ENCODE measurements around the gene TXN2. TPM values are rescaled to one million over a fixed set of nuclear protein-coding genes. Genes with fewer than 3 reads are reported as not detected.
"Not testable (repeated sequence)": the region's sequence is repeated elsewhere in the genome, so short reads cannot be mapped to it uniquely, and the experiment has no call there.

Gene TXN2
- total RNA-seq, 1 donor = 14.7 TPM

DNA sequence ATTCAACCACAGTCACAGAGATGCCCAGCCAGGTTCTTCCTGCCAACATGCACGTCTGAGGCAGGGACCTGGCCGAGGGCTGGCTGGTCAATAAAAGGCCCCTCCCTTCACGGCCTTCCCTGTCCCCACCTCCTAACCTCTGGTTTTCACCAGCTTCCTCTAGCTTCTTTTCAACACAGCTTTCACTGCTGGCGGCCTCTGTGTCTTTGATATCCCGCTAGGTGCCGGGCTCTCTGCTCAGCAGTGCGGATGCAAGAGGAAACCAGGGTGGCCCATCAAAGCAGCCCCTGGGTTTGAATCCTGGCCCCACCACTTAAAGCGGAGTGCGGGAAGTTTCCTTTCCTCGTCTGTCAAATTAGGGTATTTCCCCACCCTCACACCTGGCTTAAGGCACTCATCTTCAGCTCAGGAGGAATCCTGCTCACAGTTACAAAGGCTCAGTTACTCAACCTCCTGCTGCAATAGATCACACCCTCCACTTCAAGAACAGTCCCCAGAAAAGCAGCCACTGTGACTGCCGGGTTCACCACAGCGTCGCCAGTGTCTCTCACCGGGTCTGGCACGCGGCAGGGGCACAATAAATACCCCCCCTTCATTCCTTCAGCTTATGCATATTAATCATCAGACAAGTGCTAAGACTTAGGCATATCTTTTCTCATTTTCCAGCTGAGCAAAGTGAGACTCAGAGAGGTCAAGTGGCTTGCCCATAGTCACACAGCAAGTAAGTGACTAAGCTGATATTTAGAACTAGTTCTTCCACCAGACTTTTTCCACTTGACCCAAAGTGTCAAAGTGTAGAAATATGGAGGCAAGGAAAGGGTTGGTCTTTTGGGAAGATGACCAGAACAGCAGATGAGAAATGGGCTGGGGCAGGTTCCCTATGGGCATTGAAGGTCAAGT is 45.7 kb downstream of the TXN2 start:
- TF ChIP-seq, protein P1, sequence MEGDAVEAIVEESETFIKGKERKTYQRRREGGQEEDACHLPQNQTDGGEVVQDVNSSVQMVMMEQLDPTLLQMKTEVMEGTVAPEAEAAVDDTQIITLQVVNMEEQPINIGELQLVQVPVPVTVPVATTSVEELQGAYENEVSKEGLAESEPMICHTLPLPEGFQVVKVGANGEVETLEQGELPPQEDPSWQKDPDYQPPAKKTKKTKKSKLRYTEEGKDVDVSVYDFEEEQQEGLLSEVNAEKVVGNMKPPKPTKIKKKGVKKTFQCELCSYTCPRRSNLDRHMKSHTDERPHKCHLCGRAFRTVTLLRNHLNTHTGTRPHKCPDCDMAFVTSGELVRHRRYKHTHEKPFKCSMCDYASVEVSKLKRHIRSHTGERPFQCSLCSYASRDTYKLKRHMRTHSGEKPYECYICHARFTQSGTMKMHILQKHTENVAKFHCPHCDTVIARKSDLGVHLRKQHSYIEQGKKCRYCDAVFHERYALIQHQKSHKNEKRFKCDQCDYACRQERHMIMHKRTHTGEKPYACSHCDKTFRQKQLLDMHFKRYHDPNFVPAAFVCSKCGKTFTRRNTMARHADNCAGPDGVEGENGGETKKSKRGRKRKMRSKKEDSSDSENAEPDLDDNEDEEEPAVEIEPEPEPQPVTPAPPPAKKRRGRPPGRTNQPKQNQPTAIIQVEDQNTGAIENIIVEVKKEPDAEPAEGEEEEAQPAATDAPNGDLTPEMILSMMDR (IDR thresholded peaks at IDR 0.05; ENCODE audit: insufficient read depth, low read depth, low read length) = no peak
- DNase-seq (ENCODE audit: low read depth) = no peak
- H3K4me3 ChIP-seq (ENCODE audit: low read depth, low read length) = no peak overlapping the region

DNA sequence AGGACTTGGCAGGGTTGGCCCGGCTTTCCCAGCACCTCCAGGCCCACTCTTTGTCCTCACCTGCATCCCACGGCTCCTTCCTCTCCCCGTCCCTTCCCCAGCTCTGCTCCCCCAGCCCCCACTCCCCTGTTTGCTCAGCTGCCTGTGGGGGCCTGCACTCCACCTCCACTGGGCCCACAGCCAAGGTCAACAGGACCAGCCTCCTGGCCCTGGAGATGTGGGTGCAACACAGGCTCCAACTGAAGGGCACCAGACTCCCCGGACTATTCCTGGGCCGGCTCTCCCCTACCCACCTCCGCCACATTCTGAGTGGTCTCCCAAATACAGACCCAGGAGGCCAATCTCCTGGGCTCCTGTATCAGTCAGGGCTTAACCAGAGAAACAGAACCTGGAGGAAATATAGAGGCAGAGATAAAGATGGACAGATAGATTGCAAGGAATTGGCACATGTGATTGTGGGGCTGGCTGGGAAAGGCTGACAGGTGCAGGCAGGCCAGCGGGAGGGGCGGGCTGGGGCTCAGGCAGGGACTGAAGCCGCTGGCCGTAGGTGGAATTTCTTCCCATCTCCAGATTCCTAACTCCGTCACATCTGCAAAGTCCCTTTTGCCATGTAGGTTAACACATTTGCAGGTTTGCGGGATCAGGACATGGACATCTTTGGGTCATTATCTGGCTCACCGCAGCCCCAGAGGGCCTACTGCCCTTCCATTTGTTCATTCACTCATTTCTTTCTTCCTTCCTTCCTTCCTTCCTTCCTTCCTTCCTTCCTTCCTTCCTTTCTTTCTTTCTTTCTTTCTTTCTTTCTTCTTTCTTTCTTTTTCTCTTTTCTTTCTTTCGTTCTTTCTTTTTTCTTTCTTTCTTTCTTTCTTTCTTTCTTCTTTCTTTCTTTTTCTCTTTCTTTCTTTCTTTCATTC is 47.9 kb downstream of the TXN2 start:
- TF ChIP-seq, protein P1 (IDR thresholded peaks at IDR 0.05; ENCODE audit: insufficient read depth, low read depth, low read length) = no peak
- no peak for DNase-seq (ENCODE audit: low read depth)
- H3K4me3 ChIP-seq (ENCODE audit: low read depth, low read length) = no peak overlapping the region

DNA sequence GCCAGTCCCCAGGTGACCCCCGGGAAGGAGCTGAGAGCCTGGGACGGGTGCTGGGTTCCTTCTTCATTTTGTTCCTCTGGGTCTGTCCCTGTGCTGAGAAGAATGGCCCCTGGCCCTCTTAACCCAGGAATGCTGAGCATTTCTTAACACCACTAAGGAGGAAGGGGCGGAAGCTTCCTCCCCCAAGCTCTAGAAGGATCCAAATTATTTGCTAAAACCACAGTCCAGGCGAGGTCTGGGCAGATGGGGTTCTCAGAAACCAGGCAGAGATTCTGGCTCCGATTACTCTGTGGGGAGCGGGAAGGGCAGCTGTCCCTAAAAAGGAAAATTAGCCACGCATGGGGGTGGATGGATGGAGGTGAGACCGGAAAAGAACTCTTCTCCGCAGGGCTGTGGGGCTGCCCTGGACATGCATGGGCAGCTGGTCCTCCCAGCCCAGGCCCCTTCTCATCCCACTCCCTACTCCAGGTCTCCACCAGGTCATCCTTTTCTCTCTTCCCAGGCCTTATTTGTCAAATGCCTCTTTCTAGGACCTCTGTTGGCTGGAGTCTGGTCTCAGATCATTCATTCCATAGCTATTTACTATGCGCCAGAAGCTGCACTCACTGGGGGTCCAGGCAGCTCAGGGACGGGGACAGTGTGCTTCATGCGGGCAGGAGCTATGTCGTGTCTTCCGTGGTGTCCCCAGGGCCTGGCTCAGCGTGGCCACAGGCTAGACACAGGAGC is 48.7 kb downstream of the TXN2 start:
- peak; percentile 72 for DNase-seq (ENCODE audit: low read depth)
- H3K4me3 ChIP-seq (ENCODE audit: low read depth, low read length) = peak overlapping the region; percentile 15
- TF ChIP-seq, protein P1 (IDR thresholded peaks at IDR 0.05; ENCODE audit: insufficient read depth, low read depth, low read length) = no peak

DNA sequence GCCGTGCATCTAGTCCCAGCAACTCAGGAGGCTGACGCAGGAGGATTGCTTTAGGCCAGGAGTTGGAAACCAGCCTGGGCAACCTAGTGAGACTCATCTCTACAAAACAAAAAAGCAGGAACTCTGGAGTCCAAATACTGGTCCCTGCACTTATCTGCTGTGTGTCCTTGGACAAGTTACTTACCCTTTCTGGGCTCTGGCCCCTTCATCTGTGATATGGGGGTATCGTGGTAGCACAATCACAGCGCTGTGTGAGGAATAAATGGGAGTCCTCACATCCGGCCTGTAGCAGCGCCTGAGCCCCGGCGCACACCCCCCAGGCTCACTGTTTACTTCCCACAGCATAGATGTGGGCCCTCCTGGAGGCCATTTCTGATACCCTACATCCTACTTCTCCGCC is 49.5 kb downstream of the TXN2 start:
- TF ChIP-seq, protein P1 (IDR thresholded peaks at IDR 0.05; ENCODE audit: insufficient read depth, low read depth, low read length) = no peak
- no peak overlapping the region for H3K4me3 ChIP-seq (ENCODE audit: low read depth, low read length)
- DNase-seq (ENCODE audit: low read depth) = no peak

DNA sequence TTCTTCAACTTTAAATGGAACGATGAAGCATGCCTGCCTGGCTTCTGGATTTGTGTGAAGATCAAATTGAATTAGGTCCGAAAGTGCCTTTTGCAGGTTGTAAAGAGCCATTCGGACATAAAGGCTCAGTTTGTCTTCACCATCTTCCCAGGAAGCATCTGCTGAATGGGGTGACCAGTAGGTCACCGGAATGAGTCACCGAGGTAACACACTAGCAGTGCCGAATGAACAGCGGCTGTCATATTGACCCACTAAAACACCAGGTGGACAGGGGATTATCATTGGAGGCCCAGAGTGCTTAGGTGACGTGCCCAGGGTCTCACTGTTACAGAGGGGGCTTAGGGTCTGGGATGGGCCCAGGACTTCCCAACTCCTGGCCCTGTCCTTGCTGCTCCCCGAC is 50.6 kb downstream of the TXN2 start:
- no peak overlapping the region for H3K4me3 ChIP-seq (ENCODE audit: low read depth, low read length)
- TF ChIP-seq, protein P1 (IDR thresholded peaks at IDR 0.05; ENCODE audit: insufficient read depth, low read depth, low read length) = no peak
- peak; percentile 61 for DNase-seq (ENCODE audit: low read depth)

DNA sequence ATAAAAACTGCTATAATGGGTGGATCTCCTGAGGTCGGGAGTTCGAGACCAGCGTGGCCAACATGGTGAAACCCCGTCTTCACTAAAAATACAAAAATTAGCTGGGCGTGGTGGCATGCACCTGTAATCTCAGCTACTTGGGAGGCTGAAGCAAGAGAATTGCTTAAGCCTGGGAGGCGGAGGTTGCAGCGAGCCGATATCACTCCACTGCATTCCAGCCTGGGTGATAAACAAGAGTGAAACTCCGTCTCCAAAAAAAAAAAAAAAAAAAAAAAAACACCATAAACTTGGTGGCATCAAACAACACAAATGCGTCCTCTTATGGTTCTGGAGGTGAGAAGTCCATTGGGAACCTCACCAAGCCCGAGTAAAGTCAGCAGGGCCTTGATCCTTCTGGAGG is 53.5 kb downstream of the TXN2 start:
- not testable (repeated sequence) for H3K4me3 ChIP-seq (ENCODE audit: low read depth, low read length); DNase-seq (ENCODE audit: low read depth)

All from fibroblast of villous mesenchyme (primary cell).